CMK (cell line): ENCODE results near the gene RAP1GAP2.
A peak's percentile ranks its signal among the peaks of the same experiment; 100 is the strongest.
"Not testable (repeated sequence)": the region's sequence is repeated elsewhere in the genome, so short reads cannot be mapped to it uniquely, and the experiment has no call there.

Experiments
- DNase-seq: peaks from one replicate; pipeline ENCODE4 v3.0.0-alpha.2; 2010; ENCODE audit warnings: low read depth

RAP1GAP2 gene

DNA sequence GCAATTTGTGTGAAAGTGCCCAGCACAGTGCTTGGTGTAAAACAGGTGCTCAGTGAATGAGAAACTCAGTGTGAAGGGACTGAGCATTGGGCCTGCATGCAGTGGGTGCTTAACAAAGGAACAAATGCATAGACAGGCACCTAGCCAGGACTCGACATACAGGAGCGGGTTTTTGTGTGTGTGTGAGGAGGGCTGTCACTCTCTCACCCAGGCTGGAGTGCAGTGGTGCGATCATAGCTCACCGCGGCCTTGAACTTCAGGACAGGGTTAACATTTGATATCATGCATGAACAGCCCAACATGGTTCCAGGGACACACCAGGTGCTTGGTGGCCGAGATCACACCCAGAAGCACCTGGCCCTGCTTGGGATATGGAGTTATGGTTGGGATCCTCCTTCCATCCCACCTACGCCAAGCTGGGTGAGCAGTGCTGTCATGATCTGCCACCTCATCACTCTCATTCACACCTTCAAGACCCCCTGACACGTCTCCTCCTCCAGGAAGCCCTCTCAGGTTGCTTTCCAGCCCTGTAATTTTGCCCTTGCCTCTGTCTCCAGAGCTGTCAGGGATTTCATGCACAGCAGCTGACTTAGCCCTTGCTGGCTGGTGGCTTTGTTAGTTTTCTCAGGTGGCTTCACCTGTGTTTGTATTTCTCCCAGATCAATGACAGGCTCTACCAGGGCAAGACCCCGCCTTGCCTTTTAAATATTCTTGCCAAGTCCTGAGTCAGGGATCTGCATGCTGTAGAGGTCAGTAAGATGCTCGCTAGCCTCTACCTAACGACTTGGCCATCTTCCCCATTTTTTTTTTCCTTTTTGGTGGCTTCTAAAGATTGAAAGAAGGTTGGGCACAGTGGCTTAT is 200.8 kb downstream of the RAP1GAP2 start:
- DNase-seq, result no peak

GRCh38 chr17:2998469-2998901 is 202.2 kb downstream of the RAP1GAP2 start:
- DNase-seq, result not testable (repeated sequence)

DNA sequence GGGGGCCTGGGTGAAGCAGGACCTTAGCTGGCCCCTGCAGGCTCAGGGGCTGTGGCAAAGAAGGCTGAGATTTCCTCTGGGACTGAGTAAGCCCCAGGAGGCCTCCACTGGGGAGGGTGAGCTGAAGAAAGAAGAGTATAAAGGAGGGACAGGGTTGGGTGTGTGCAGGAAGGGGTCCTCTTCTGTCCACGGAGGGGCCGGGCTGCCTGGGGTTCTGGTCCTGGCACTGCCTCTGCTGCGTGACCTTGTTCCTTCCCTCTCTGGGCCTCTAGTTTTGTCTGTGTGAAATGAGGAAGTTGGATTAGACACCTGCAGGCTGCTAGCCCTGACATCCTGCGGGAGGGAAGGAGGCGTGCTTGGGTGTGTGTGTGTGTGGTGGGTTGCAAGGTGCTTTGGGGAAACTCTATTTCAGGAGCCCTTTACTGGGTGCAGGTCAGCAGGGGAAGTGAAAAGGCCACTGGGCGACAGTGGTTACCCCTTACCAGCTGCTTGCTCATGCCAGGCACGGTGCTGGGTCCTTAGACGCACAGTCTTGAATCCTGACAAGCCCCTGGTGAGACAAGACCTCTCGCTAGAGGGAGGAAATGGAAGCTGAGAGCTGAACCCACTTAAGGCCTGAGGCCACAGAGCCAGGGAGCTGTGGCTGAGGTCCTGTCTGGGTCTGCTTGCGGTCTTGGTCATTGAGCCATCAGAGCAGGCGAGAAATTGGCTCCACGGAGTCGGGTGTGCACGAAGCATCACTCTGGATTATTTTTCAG is 206.5 kb downstream of the RAP1GAP2 start:
- DNase-seq, result no peak

DNA sequence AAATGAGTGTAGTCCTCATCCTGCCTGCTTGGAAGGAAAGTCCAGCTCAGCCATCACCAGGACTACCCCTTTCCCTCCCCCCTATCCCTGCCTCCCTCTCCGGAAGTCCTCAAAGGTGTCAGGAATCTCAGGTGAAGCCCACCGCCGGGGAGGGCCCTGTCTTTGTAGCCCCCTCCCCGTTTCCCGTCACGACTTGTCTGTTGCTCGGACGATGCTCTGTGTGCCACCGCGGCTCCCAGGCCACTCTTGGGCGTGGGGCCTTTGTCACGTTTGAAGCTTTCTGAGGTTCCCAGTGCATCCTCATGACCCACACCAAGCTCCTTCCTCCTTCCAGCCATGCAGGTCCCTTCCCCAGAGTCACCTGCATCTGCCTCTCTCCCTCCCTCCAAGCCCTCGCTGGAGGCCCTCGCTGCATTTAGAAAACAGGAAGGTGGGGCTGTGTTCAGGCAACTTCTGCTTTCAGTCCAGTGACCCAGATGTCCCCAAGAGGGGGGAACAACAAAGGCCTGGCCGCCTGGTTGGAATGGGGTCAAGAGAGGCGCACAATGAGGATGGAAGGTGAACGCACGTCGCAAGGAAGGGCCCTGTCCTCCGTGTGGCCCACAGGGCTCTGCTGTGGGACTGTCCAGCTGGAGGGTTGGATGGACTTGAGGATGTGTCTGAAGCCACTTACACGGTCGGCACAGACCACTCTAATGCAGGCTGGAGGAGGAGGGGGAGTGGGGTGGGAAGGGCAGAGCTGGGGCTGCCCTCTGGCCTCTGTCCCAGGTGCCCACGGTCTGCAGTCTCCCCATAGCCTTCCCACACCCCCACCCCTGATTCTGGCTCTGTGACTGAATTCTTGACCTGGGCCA is 207.3 kb downstream of the RAP1GAP2 start:
- DNase-seq, result no peak

DNA sequence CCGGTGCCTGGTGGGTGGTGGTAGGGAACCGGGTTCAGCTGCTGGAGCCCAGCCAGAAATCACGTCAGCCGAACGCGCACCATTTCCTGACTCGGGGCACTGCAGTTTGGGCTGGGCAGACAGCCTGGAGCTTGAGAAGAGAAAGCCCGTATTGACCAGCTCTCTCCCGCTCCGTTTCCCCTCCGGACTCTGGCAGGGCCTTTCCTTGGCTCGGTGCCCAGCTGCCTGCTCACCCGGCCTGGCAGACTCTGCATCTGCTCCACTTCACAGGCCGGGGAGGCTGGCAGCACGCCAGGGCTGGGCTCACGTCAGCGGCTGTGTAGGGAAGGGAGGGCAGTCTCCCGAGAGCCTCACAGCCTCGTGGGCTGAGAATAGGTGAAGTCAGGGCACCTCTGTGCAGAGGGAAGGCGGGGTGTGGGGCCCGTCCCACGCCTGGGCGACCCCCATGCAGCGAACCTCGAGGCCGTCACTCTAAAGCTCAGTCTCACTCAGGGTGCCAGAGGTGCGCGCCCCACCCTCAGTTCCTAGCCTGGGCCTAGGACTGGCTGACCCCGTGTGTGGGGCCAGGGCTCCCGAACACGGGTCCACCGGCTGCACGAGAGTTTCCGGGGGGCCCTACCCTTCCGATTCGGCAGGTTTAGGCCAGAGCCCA is 208.0 kb downstream of the RAP1GAP2 start:
- DNase-seq, result peak; percentile 15

GRCh38 chr17:3004925-3005324 is 208.7 kb downstream of the RAP1GAP2 start:
- no peak for DNase-seq

- no peak for DNase-seq
These were observed 209.5 kb downstream of the RAP1GAP2 start for GRCh38 chr17:3005696-3006095.

GRCh38 chr17:3006801-3007200 is 210.6 kb downstream of the RAP1GAP2 start:
- no peak for DNase-seq

GRCh38 chr17:3007651-3008121 is 211.4 kb downstream of the RAP1GAP2 start:
- no peak for DNase-seq

DNA sequence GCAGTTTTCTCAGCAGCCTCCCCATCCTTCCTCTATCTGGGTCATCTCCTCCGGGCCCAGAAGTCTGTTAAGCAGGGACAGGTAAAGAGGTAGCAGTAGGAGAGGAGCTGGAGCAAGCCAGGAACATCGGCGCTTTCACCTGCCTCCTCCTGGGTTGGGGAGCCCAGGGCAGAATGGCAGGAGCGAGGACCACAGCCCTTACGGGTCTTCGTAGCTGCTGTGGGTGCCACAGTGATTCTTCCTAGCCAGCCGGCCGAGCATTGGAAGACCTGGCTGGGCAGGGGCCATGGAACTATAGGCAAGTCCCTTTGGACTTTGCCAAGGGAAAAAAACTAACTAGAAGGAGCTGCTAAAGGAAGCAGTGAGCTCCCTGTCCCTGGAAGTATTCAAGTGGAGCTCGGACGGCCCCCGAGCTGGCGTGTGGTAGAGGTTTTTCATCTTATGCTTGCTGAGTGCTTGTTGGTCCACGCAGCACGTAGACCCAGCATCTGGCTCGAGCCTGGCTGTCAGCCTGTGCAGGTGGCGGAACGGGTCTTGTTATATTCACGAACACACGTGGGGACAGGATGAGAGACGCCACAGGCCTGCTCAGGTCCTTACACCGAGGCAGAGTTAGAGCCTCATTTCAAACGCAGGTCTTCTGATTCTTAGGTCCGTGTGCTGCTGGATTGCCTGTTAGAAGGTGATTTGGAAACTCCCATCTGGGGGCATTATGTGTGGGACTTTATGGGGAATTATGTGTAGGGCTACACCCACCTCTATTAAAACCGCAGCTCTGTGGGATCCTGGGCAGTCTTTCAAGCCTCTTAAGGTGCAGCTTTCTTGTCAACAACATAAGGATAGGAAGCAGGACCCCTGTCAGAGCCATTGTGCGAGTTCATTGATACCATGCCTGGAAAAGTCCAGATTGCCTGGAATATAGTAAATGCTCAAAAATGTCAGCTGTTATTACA is 212.4 kb downstream of the RAP1GAP2 start:
- DNase-seq, result no peak

DNA sequence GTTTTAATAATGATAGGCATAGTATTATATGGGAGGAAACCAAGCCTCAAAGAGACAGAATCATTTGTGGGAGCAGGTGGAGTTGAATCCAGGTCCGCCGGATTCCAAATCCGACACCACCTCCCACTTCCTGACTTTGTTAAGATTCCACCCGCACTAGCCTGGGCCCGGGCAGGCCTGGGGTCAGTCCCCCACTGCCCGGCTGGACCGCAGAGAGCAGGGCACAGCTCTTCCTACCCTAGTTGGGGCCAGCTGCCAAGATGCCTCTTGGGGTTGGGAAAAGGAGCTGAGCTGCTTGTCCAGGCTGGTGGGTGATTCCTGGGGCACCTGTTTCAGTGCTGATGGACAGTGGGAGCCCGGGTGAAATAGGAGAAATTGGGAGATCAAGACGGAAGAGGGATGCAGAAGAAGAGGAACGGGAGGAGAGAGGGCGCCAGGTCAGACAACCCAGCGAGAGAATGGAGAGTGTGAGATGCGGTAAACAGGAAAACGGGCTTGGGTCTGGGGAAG is 213.2 kb downstream of the RAP1GAP2 start:
- DNase-seq, result no peak

- DNase-seq, result no peak
These were observed 215.7 kb downstream of the RAP1GAP2 start for GRCh38 chr17:3011891-3012290.

- no peak for DNase-seq
These were observed 216.8 kb downstream of the RAP1GAP2 start for GRCh38 chr17:3012926-3013581.

DNA sequence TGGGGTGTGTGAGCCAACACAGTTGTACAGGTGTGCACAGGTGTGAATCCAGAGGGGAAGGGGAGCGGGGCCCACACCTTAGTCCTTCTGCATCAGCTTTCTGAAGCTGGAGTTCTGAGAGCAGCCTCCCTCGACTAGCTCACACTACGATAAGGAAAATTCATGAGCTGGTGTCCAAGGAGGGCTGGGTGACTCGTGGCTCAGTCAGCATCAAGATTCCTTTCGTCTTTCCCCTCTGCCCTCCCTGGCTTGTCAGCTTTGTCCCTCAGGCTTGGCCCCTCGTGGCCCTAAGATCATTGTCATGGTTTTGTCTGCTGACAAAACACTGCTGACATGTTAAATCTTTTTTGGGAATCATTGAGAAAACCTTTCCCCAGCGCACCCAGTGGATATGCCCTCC is 219.7 kb downstream of the RAP1GAP2 start:
- DNase-seq, result no peak

DNA sequence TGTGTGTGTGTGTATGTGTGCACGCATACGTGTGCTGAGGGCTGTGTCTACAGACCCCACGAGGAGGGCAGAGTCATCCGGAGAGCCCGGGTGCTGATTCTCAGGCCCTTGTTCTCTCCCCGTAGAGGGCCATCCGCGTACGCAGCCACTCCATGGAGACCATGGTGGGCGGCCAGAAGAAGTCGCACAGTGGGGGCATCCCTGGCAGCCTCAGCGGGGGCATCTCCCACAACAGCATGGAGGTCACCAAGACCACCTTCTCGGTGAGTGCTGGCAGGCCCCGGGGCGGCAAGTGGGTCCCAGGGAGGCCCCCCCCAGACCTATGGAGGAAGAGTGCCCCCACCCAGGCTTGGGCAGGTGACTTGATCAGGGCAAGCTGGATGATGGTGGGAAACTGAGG is 221.7 kb downstream of the RAP1GAP2 start:
- DNase-seq, result no peak

DNA sequence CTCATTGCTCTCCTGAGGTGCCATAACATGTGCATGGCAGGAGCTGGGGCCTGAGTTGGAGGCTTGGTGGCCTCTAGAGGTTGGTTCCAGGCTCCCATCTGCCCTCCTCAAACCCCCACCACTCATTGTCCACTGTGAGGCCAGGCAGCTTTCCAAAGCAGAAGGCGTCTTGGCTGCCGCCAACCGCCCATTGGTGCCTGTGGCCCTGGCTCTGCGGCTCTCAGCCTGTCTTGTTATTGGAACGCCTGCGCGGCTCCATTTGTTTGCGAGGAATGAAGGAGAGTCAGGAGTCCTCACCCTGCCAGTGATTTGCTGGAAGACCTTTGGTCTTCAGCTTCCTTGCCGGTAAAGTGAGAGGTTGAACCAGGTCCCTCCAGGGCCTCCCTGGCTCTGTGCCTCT is 223.5 kb downstream of the RAP1GAP2 start:
- no peak for DNase-seq

DNA sequence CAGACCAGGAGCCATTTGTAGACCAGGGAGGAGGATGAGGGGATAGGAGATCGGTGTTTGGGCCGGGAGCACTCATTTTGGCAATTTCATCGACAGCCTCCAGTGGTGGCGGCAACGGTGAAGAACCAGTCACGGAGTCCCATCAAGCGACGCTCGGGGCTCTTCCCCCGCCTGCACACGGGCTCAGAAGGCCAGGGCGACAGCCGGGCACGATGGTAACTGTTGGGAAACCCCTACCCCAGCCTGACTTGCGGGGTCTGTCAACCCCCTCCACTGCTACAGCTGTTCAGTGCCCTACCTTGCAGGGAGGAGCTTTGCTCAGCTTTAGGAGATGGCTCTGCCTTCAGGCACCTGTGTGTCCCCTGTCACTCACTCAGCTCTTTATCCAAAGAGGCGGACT is 224.1 kb downstream of the RAP1GAP2 start:
- no peak for DNase-seq

DNA sequence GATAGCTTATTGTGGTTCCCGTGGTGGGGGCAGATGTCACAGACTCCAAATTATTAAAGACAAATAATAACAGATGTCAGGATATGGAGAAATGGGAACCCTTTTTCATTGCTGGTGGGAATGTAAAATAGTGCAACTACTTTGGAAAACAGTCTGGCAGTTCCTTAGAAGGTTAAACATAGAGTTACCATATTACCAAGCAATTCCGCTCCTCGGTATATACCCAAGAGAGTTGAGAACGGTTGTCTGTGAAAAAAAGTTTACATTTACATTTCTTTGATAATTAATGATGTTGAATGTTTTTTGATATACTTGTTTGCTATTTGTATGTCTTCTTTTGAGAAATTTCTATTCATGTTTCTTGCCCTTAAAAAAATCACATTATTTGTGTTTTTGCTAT is 226.0 kb downstream of the RAP1GAP2 start:
- DNase-seq, result no peak

DNA sequence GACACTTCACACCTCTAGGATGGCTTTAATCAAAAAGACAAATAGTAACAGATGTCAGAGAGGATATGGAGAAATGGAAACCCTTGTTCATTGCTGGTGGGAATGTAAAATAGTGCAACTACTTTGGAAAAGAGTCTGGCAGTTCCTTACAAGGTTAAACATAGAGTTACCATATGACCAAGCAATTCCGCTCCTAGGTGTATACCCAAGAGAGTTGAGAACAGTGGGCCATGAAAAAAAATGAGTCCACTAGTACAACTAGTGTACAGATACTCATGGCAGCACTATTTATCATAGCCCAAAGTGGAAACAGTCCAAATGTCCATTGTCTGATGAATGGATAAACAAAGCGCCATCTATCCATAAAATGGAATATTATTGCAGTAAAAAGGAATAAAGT is 228.1 kb downstream of the RAP1GAP2 start:
- no peak for DNase-seq
